Sigmoid colon (tissue), 7 donors: ENCODE results near the gene NUB1. TPM values are rescaled to one million over a fixed set of nuclear protein-coding genes. Genes with fewer than 3 reads are reported as not detected.

ENCODE experiments used
- DNase-seq: peaks from one replicate; pipeline ENCODE4 v3.0.0-alpha.2; 2019
- H3K27ac ChIP-seq, 4 donors: fragments of 200-600 bp; sonication (generic); one replicate each; pipeline ENCODE4 v1.5.1; 2016 to 2019; ENCODE audit warnings: mild to moderate bottlenecking in 1 of 4
- H3K27me3 ChIP-seq, 3 donors: fragments of 200-600 bp; sonication (generic); one replicate each; pipeline ENCODE4 v1.5.1; 2019; ENCODE audit warnings: mild to moderate bottlenecking in 1 of 3
- H3K36me3 ChIP-seq, 4 donors: fragments of 200-600 bp; sonication (generic); one replicate each; pipeline ENCODE4 v1.5.1; 2016 to 2019
- H3K4me1 ChIP-seq, 4 donors: fragments of 200-600 bp; sonication (generic); one replicate each; pipeline ENCODE4 v1.5.1; 2017 to 2019
- H3K4me3 ChIP-seq, 4 donors: fragments of 200-600 bp; sonication (generic); one replicate each; pipeline ENCODE4 v1.5.1; 2017 to 2019; ENCODE audit warnings: mild to moderate bottlenecking in 2 of 4, moderate library complexity in 1 of 4
- H3K9me3 ChIP-seq, 4 donors: fragments of 200-600 bp in 3 of 4; sonication (generic) in 3 of 4; one replicate each; pipeline versions ENCODE4 v1.5.1 to v1.6.1; 2013 to 2019
- EP300 ChIP-seq, 4 donors: sonication (generic); formaldehyde crosslinking; IDR thresholded peaks; one replicate each; pipeline ENCODE4 v1.6.1; 2017; ENCODE audit warnings: antibody characterized with exemption in 4 of 4
- POLR2A ChIP-seq, 2 donors: fragments of 450-650 bp; IDR thresholded peaks; one replicate each; pipeline ENCODE4 v1.6.1; 2016; ENCODE audit warnings: antibody characterized with exemption in 2 of 2, mild to moderate bottlenecking in 2 of 2, moderate library complexity in 2 of 2
- POLR2AphosphoS5 ChIP-seq, 4 donors: sonication (generic); formaldehyde crosslinking; IDR thresholded peaks; one replicate each; pipeline ENCODE4 v1.6.1; 2017; ENCODE audit warnings: antibody characterized with exemption in 4 of 4
- WGBS, 2 donors: extraction: QIAGEN DNeasy Blood & Tissue Kit; methylation state at CpG; one replicate each; pipeline ENCODE4 v1.1.7; 2013; 5-methylcytosine and 5-hydroxymethylcytosine counted together
- intact Hi-C: fragments of 100-400 bp; cut with DNase I; formaldehyde crosslinking; loops from one replicate; pipeline ENCODE4 v1.15.1; 2023
- polyA plus RNA-seq, 3 donors: library from polyadenylated mRNA; stranded (reverse); fragments of 200-250 nt; gene quantifications; one replicate each; pipeline ENCODE4 v1.2.3, GENCODE V29; 2013
- total RNA-seq, 4 donors: library from RNA; depleted of rRNA; stranded (reverse); fragments of >200 nt; gene quantifications; one replicate each; pipeline ENCODE4 v1.1.0, GENCODE V29; 2016
- TF ChIP-seq, protein P1 (sequence below), 4 experiments: fragments of 450-650 bp in 3 of 4; fragments of 200-600 bp in 1 of 4; IDR thresholded peaks; one replicate each; pipeline ENCODE4 v1.5.1; 2016 to 2019; ENCODE audit warnings: antibody characterized with exemption in 4 of 4, mild to moderate bottlenecking in 3 of 4, moderate library complexity in 2 of 4
- donor health status: healthy with polysubstance abuse.
- donor health status: Bipolar disorder and iron deficiency.
- donor health status: healthy.

The NUB1 gene
- total and polyA plus RNA-seq, 7 donors, result 36.6 to 73.8 (median 50.1) TPM

- WGBS, 2 donors, result 82 to 85% methylated on average over 15 of the region's 15 CpGs
- Histone ChIP-seq H3K27me3 (no peaks in the 10 kb centered on the region), H3K27ac (no peak overlapping the region), H3K9me3 (no peaks in the 10 kb centered on the region), H3K4me1 (no peaks in the 10 kb centered on the region), H3K4me3 (no peak overlapping the region), H3K36me3 (peaks cover 23 to 85% (median 30%) of the 10 kb centered on the region in 4 donors)
- DNase-seq, result peak; percentile 40
- intact Hi-C loops, result no loop called here
- no peak for TF ChIP-seq EP300 (IDR thresholded peaks at IDR 0.05)
- TF ChIP-seq POLR2A (IDR thresholded peaks at IDR 0.05), result no peak
- TF ChIP-seq, protein P1, sequence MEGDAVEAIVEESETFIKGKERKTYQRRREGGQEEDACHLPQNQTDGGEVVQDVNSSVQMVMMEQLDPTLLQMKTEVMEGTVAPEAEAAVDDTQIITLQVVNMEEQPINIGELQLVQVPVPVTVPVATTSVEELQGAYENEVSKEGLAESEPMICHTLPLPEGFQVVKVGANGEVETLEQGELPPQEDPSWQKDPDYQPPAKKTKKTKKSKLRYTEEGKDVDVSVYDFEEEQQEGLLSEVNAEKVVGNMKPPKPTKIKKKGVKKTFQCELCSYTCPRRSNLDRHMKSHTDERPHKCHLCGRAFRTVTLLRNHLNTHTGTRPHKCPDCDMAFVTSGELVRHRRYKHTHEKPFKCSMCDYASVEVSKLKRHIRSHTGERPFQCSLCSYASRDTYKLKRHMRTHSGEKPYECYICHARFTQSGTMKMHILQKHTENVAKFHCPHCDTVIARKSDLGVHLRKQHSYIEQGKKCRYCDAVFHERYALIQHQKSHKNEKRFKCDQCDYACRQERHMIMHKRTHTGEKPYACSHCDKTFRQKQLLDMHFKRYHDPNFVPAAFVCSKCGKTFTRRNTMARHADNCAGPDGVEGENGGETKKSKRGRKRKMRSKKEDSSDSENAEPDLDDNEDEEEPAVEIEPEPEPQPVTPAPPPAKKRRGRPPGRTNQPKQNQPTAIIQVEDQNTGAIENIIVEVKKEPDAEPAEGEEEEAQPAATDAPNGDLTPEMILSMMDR (IDR thresholded peaks at IDR 0.05), result no peak
- TF ChIP-seq POLR2AphosphoS5 (IDR thresholded peaks at IDR 0.05), result no peak
These were observed 33.1 kb downstream of the NUB1 start for GRCh38 chr7:151374726-151375125.

- no peak for DNase-seq
- peaks cover 23 to 80% (median 30%) of the 10 kb centered on the region in 4 donors for H3K36me3 ChIP-seq
- intact Hi-C loops, result no loop called here
These were observed 34.1 kb downstream of the NUB1 start for GRCh38 chr7:151375530-151376217.

DNA sequence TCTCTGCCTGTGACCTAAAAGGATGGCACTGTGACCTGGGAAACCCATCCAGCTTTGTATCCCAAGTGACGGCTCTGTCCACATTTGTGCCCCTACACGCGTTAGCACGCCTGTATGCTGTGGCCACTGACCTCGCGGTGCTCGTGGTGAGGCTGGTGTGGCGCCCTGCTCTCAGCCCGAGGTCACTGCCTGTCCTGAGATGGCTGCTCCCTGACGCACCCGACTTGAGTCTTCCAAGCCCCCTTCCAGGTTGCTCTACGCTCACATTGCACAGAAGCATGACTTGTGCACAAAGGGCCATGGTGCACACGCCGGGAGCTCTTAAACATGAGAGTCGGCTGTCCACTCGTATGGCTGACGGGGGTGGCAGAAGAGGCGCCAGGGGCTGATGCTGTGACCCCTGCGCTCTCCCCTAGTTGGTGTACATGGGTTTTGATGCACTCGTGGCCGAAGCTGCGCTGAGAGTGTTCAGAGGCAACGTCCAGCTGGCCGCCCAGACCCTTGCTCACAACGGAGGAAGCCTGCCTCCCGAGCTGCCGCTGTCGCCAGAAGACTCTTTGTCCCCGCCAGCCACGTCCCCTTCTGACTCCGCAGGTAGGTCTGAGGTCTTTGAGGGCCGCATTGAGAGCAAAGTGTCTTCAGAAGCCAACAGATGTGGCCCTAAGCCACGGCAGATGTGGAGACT is 34.7 kb downstream of the NUB1 start:
- peaks cover 23 to 74% (median 30%) of the 10 kb centered on the region in 4 donors for H3K36me3 ChIP-seq
- intact Hi-C loops, result no loop called here

More at GRCh38 chr7:151375530-151376217, 34.1 kb downstream of the NUB1 start:
- whole genome bisulfite sequencing, 2 donors, result 92% methylated on average over 10 of the region's 10 CpGs
- no peak overlapping the region for H3K4me3 ChIP-seq
- TF ChIP-seq, protein P1 (IDR thresholded peaks at IDR 0.05), result no peak
- TF ChIP-seq EP300 (IDR thresholded peaks at IDR 0.05), result no peak
- TF ChIP-seq POLR2A (IDR thresholded peaks at IDR 0.05), result no peak
- no peak for TF ChIP-seq POLR2AphosphoS5 (IDR thresholded peaks at IDR 0.05)
- peaks cover 0 to 2% (median 0%) of the 10 kb centered on the region in 4 donors for H3K4me1 ChIP-seq
- no peaks in the 10 kb centered on the region for H3K9me3 ChIP-seq
- no peaks in the 10 kb centered on the region for H3K27me3 ChIP-seq
- no peak overlapping the region for H3K27ac ChIP-seq

DNA sequence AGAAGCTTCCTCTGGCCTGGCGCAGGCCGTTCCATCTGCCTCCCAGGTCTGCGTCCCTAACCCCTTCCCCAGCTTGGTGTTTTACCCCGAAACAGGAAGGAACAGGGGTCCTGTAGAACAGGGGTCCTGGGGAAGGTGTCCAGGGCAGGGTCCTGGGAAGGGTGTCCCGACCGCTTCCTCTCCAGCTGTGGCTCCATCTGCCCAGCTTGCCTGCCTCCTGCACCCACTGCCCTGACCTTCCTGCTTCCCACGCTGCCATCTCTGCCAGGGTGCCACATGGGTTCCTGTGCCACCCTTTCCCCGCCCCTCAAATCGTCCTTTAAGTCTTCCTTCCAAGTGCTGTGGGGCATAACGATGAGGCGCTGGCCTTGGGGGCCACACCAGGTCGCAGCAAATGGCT is 35.8 kb downstream of the NUB1 start:
- H3K4me3 ChIP-seq, result no peak overlapping the region
- TF ChIP-seq POLR2AphosphoS5 (IDR thresholded peaks at IDR 0.05) (no peak), EP300 (IDR thresholded peaks at IDR 0.05) (no peak), POLR2A (IDR thresholded peaks at IDR 0.05) (no peak)
- TF ChIP-seq, protein P1 (IDR thresholded peaks at IDR 0.05), result no peak
- no peaks in the 10 kb centered on the region for H3K9me3 ChIP-seq
- H3K27ac ChIP-seq, result no peak overlapping the region
- peaks cover 8 to 16% (median 14%) of the 10 kb centered on the region in 3 donors for H3K27me3 ChIP-seq
- peaks cover 23 to 67% (median 30%) of the 10 kb centered on the region in 4 donors for H3K36me3 ChIP-seq
- H3K4me1 ChIP-seq, result peaks cover 0 to 19% (median 17%) of the 10 kb centered on the region in 4 donors
- peak; percentile 46 for DNase-seq
- WGBS, 2 donors, result 91 to 95% methylated on average over 12 of the region's 12 CpGs
- intact Hi-C loops, result no loop called here

More for the DNA sequence above, 34.7 kb downstream of the NUB1 start:
- H3K4me1 ChIP-seq, result peaks cover 0 to 9% (median 7%) of the 10 kb centered on the region in 4 donors
- H3K9me3 ChIP-seq, result no peaks in the 10 kb centered on the region
- DNase-seq, result peak; percentile 62
- no peak overlapping the region for H3K4me3 ChIP-seq
- no peak overlapping the region for H3K27ac ChIP-seq
- TF ChIP-seq EP300 (IDR thresholded peaks at IDR 0.05) (no peak), POLR2AphosphoS5 (IDR thresholded peaks at IDR 0.05) (no peak), POLR2A (IDR thresholded peaks at IDR 0.05) (no peak)
- TF ChIP-seq, protein P1 (IDR thresholded peaks at IDR 0.05), result no peak
- WGBS, 2 donors, result 97% methylated on average over 33 of the region's 33 CpGs
- peaks cover 0 to 5% (median 3%) of the 10 kb centered on the region in 3 donors for H3K27me3 ChIP-seq
